Natural killer cell (primary cell): ENCODE data around the gene CEP128. TPM values are rescaled to one million over a fixed set of nuclear protein-coding genes. Genes with fewer than 3 reads are reported as not detected.

ENCODE experiments used
- ATAC-seq, 3 donors: fragments of 150-1000 bp in 2 of 3; fragments of 200-7000 bp in 1 of 3; cut with Tn5 transposase; 1 replicate in 1 of 3; 2 replicates in 2 of 3; pipeline ENCODE4 v1.10.0; 2021; ENCODE audit warnings: mild to moderate bottlenecking in 2 of 3, moderate library complexity in 2 of 3
- DNase-seq, 2 donors: peaks; one replicate each; pipeline versions ENCODE4 v3.0.0 to v3.0.0-alpha.2; 2013 to 2021; ENCODE audit warnings: mixed read lengths in 1 of 2
- H3K27ac ChIP-seq: one replicate; pipeline ENCODE4 v1.5.1; 2013; ENCODE audit warnings: mild to moderate bottlenecking, low read length
- H3K27me3 ChIP-seq: one replicate; pipeline ENCODE4 v1.6.1; 2013; ENCODE audit warnings: low read length; ENCODE audit not compliant: control insufficient read depth, insufficient read depth
- H3K36me3 ChIP-seq: one replicate; pipeline ENCODE4 v1.6.1; 2013; ENCODE audit warnings: low read length; ENCODE audit not compliant: control insufficient read depth, insufficient read depth
- H3K4me1 ChIP-seq: one replicate; pipeline ENCODE4 v1.6.1; 2013; ENCODE audit warnings: low read length; ENCODE audit not compliant: control insufficient read depth, insufficient read depth
- H3K4me3 ChIP-seq: one replicate; pipeline ENCODE4 v1.5.1; 2013; ENCODE audit warnings: low read length
- H3K9me3 ChIP-seq: one replicate; pipeline ENCODE4 v1.6.1; 2013; ENCODE audit warnings: low read length; ENCODE audit not compliant: control insufficient read depth, insufficient read depth
- H3K27ac Mint-ChIP-seq, 2 donors: one replicate each; pipeline ENCODE4 v1.8.0; 2022; ENCODE audit warnings: mild to moderate bottlenecking in 2 of 2, mixed read lengths in 2 of 2, moderate library complexity in 1 of 2
- H3K27me3 Mint-ChIP-seq, 2 donors: one replicate each; pipeline ENCODE4 v1.8.0; 2022; ENCODE audit warnings: low read depth in 2 of 2, mixed read lengths in 2 of 2
- H3K36me3 Mint-ChIP-seq: one replicate; pipeline ENCODE4 v1.8.0; 2022; ENCODE audit warnings: mixed read lengths
- H3K4me1 Mint-ChIP-seq, 2 donors: one replicate each; pipeline ENCODE4 v1.8.0; 2022; ENCODE audit warnings: mixed read lengths in 2 of 2
- H3K4me3 Mint-ChIP-seq: one replicate; pipeline ENCODE4 v1.8.0; 2022; ENCODE audit warnings: mild to moderate bottlenecking, moderate library complexity, mixed read lengths
- H3K9me3 Mint-ChIP-seq, 2 donors: one replicate each; pipeline ENCODE4 v1.8.0; 2022; ENCODE audit warnings: mixed read lengths in 2 of 2
- CTCF ChIP-seq: fragments of 200-600 bp; IDR thresholded peaks from one replicate; pipeline ENCODE4 v1.8.0; 2022; ENCODE audit warnings: antibody characterized with exemption
- WGBS: methylation state at CpG from one replicate; pipeline ENCODE4 v1.1.7; 2013; ENCODE audit warnings: missing lambda C conversion rate; ENCODE audit not compliant: insufficient coverage; 5-methylcytosine and 5-hydroxymethylcytosine counted together
- intact Hi-C: fragments of 100-400 bp; cut with micrococcal nuclease; formaldehyde crosslinking; loops from one replicate; pipeline ENCODE4 v1.14.2; 2022
- total RNA-seq, 4 donors: library from RNA; stranded (reverse); fragments of 120-200 nt in 1 of 4; gene quantifications; one replicate each; pipeline versions ENCODE4 v1.2.3 to v1.2.4, GENCODE V29; 2013 to 2022

CEP128 gene
- total RNA-seq, 3 donors from 2014 or later (not counting 1 experiment from before 2014, with no cell fraction given), result 14.4 to 16.7 (median 15.6) TPM

- no peak for TF ChIP-seq CTCF
- Mint-ChIP-seq H3K27ac (no peak overlapping the region), H3K36me3 (peaks cover 9% of the 10 kb centered on the region), H3K27me3 (no peaks in the 10 kb centered on the region), H3K9me3 (peaks cover 8 to 12% of the 10 kb centered on the region in 2 donors), H3K4me3 (no peak overlapping the region), H3K4me1 (no peaks in the 10 kb centered on the region)
- intact Hi-C loops, result no loop called here
- ATAC-seq (no peak), DNase-seq (no peak)
- Histone ChIP-seq H3K36me3 (no peaks in the 10 kb centered on the region), H3K4me3 (no peak overlapping the region), H3K27me3 (no peaks in the 10 kb centered on the region), H3K27ac (no peak overlapping the region), H3K9me3 (peaks cover 4% of the 10 kb centered on the region), H3K4me1 (no peaks in the 10 kb centered on the region)
Observed at GRCh38 chr14:80519002-80519401, 422.5 kb downstream of the CEP128 start.

- H3K27ac Mint-ChIP-seq, result no peak overlapping the region
- Histone ChIP-seq H3K36me3 (no peaks in the 10 kb centered on the region), H3K27ac (no peak overlapping the region), H3K9me3 (peaks cover 4% of the 10 kb centered on the region), H3K4me1 (no peaks in the 10 kb centered on the region), H3K27me3 (no peaks in the 10 kb centered on the region), H3K4me3 (no peak overlapping the region)
- TF ChIP-seq CTCF, result no peak
- intact Hi-C loops, result no loop called here
- 96% methylated on average over 4 of the region's 4 CpGs for WGBS
- DNase-seq (no peak), ATAC-seq (no peak)
- H3K27me3 Mint-ChIP-seq, result no peaks in the 10 kb centered on the region
- no peaks in the 10 kb centered on the region for H3K4me1 Mint-ChIP-seq
- H3K9me3 Mint-ChIP-seq, result peaks cover 8 to 16% of the 10 kb centered on the region in 2 donors
- peaks cover 18% of the 10 kb centered on the region for H3K36me3 Mint-ChIP-seq
- H3K4me3 Mint-ChIP-seq, result no peak overlapping the region
Observed at GRCh38 chr14:80518173-80518572, 423.4 kb downstream of the CEP128 start.

- intact Hi-C loops, result no loop called here
Observed at GRCh38 chr14:80507292-80507869, 434.2 kb downstream of the CEP128 start.

More at GRCh38 chr14:80507292-80507869, 434.2 kb downstream of the CEP128 start:
- peaks cover 4% of the 10 kb centered on the region for H3K9me3 ChIP-seq
- 83% methylated on average over 1 of the region's 3 CpGs for WGBS
- peaks cover 34% of the 10 kb centered on the region for H3K36me3 Mint-ChIP-seq
- H3K36me3 ChIP-seq, result no peaks in the 10 kb centered on the region
- H3K4me1 Mint-ChIP-seq, result no peaks in the 10 kb centered on the region
- TF ChIP-seq CTCF, result no peak
- ATAC-seq, result no peak
- peaks cover 15 to 16% of the 10 kb centered on the region in 2 donors for H3K9me3 Mint-ChIP-seq
- H3K4me3 ChIP-seq, result no peak overlapping the region
- H3K27ac Mint-ChIP-seq, result no peak overlapping the region
- DNase-seq, result no peak
- H3K4me1 ChIP-seq, result no peaks in the 10 kb centered on the region
- no peak overlapping the region for H3K4me3 Mint-ChIP-seq
- no peak overlapping the region for H3K27ac ChIP-seq
- H3K27me3 Mint-ChIP-seq, result no peaks in the 10 kb centered on the region
- H3K27me3 ChIP-seq, result no peaks in the 10 kb centered on the region
